ENCODE results near the gene NEDD8.

DNA sequence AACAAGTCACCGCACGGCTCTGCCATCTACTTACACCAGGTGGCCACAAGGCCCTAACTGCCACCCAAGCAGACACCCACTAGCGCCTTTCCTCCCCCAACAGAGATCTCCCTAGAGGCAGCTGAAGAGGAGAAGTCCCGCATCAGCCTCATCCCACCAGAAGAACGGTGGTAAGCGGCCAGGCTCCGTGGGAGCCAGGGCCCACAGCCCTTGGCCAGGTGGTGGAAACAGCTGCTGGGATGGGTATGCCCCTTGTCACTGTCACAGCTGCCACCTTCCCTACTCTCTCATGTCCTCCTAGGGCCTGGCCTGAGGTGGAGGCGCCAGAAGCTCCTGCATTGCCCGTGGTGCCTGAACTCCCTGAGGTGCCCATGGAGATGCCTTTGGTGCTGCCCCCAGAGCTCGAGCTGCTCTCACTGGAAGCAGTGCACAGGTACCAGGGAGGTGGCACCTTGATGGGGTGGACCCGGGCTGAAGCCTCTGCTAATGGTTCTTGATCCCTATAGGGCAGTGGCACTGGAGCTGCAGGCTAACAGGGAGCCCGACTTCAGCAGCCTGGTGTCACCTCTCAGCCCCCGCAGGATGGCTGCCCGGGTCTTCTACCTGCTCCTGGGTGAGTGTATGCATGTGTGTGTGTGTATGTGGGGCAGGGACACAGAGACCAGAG, 52.7 kb downstream of the NEDD8 start:
- TF ChIP-seq CTCF (IDR thresholded peaks at IDR 0.05; ENCODE audit: low read depth, low read length, missing input control) (no peak), SP1 (IDR thresholded peaks at IDR 0.05) (no peak), YY1 (IDR thresholded peaks at IDR 0.05) (no peak), REST (IDR thresholded peaks at IDR 0.05) (no peak), TAF1 (conservative IDR thresholded peaks at IDR 0.05) (no peak), MAX (IDR thresholded peaks at IDR 0.05) (no peak)
